PC-3 (cell line): ENCODE data around the gene GTPBP1. TPM values are rescaled to one million over a fixed set of nuclear protein-coding genes. Genes with fewer than 3 reads are reported as not detected.

Experiments
- ATAC-seq: fragments of 200-7000 bp; cut with Tn5 transposase; 2 replicates; pipeline ENCODE4 v1.9.1; 2020; ENCODE audit warnings: mild to moderate bottlenecking, moderate library complexity
- BruUV-seq: library from RNA; stranded (reverse); fragments of 400-500 nt; replicated peaks from 2 replicates; lab custom pipeline; 2021; lab: Mats Ljungman, UMichigan
- CTCF ChIA-PET: fragments of 300-600 bp; sonication (Branson Sonifier 250); formaldehyde crosslinking; loops from one replicate; lab custom pipeline; 2022; ENCODE audit warnings: antibody characterized with exemption; lab: Charles Lee
- POLR2A ChIA-PET: fragments of 300-600 bp; sonication (Branson Sonifier 250); formaldehyde crosslinking; loops from one replicate; lab custom pipeline; 2022; ENCODE audit warnings: antibody characterized with exemption; ENCODE audit not compliant: unreplicated experiment; lab: Charles Lee
- DNase-seq: peaks from one replicate; pipeline ENCODE4 v3.0.0-alpha.2; 2015
- H2AFZ ChIP-seq: fragments of 300-600 bp; sonication (generic); 2 replicates; pipeline ENCODE4 v1.6.0; 2016; ENCODE audit warnings: antibody characterized with exemption, low read length
- H3F3A ChIP-seq: fragments of 300-600 bp; sonication (generic); one replicate; pipeline ENCODE4 v1.6.0; 2017; ENCODE audit warnings: antibody characterized with exemption, low read length, control low read depth, mild to moderate bottlenecking; ENCODE audit not compliant: unreplicated experiment
- H3K27ac ChIP-seq: fragments of 300-600 bp; sonication (generic); 2 replicates; pipeline ENCODE4 v1.5.1; 2016; ENCODE audit warnings: mild to moderate bottlenecking, low read length
- H3K27me3 ChIP-seq: fragments of 300-600 bp; sonication (generic); 2 replicates; pipeline ENCODE4 v1.6.1; 2016; ENCODE audit warnings: low read length, mixed read lengths
- H3K36me3 ChIP-seq: fragments of 300-600 bp; sonication (generic); 2 replicates; pipeline ENCODE4 v1.6.1; 2016; ENCODE audit warnings: low read depth, mixed run types, low read length, mixed read lengths
- H3K4me1 ChIP-seq: fragments of 300-600 bp; sonication (generic); 2 replicates; pipeline ENCODE4 v1.5.1; 2016; ENCODE audit warnings: low read length; ENCODE audit not compliant: insufficient read depth
- H3K4me2 ChIP-seq: fragments of 300-600 bp; sonication (generic); 2 replicates; pipeline ENCODE4 v1.6.0; 2016; ENCODE audit warnings: low read length
- H3K4me3 ChIP-seq: fragments of 300-600 bp; sonication (generic); 2 replicates; pipeline ENCODE4 v1.5.1; 2016; ENCODE audit warnings: mild to moderate bottlenecking, low read length, mixed read lengths
- H3K79me2 ChIP-seq: fragments of 300-600 bp; sonication (generic); 2 replicates; pipeline ENCODE4 v1.6.1; 2017; ENCODE audit warnings: low read length, mixed read lengths
- H3K9ac ChIP-seq: fragments of 300-600 bp; sonication (generic); 2 replicates; pipeline ENCODE4 v1.6.0; 2016; ENCODE audit warnings: mild to moderate bottlenecking, low read length
- H3K9me2 ChIP-seq: fragments of 300-600 bp; sonication (generic); replicated peaks from 2 replicates; pipeline ENCODE4 v1.6.1; 2016; ENCODE audit warnings: mixed run types, low read length, mixed read lengths
- H3K9me3 ChIP-seq: fragments of 300-600 bp; sonication (generic); 2 replicates; pipeline ENCODE4 v1.6.1; 2016; ENCODE audit warnings: low read length, mixed read lengths
- H4K20me1 ChIP-seq: fragments of 300-600 bp; sonication (generic); 2 replicates; pipeline ENCODE4 v1.6.1; 2016; ENCODE audit warnings: low read length, mixed read lengths
- CTCF ChIP-seq: fragments of 300-600 bp; sonication (generic); conservative IDR thresholded peaks from 2 replicates; pipeline ENCODE4 v1.5.1; 2017; ENCODE audit warnings: antibody characterized with exemption, low read depth, mild to moderate bottlenecking, low read length
- EZH2 ChIP-seq: fragments of 300-600 bp; sonication (generic); IDR thresholded peaks from one replicate; pipeline ENCODE4 v1.6.1; 2017; ENCODE audit warnings: antibody characterized with exemption, mild to moderate bottlenecking, low read length; ENCODE audit not compliant: unreplicated experiment
- EZH2phosphoT487 ChIP-seq: fragments of 300-600 bp; sonication (generic); IDR thresholded peaks from 2 replicates; pipeline ENCODE4 v1.6.1; 2018; ENCODE audit warnings: mild to moderate bottlenecking, antibody characterized with exemption, low read length, borderline replicate concordance
- intact Hi-C: fragments of 100-400 bp; cut with micrococcal nuclease; formaldehyde crosslinking; loops from 2 replicates; pipeline ENCODE4 v1.9.0; 2023
- total RNA-seq: library from RNA; depleted of rRNA; stranded (reverse); fragments of >200 nt; gene quantifications from 2 replicates; pipeline ENCODE4 v1.2.3, GENCODE V29; 2014

GTPBP1 gene
- total RNA-seq, 1 experiment from 2014 or later: 28.2 TPM

- Histone ChIP-seq H3K27ac (no peak overlapping the region), H3K4me1 (peaks cover 6% of the 10 kb centered on the region; the same call in 1 of the 2 replicates), H3K9me2 (no peaks in the 10 kb centered on the region), H3F3A (no peaks in the 10 kb centered on the region), H3K9me3 (no peaks in the 10 kb centered on the region), H3K79me2 (no peaks in the 10 kb centered on the region), H3K9ac (no peak overlapping the region), H3K27me3 (no peaks in the 10 kb centered on the region), H2AFZ (no peak overlapping the region), H3K4me2 (no peak overlapping the region), H3K36me3 (peaks cover 14% of the 10 kb centered on the region; the same call in 1 of the 2 replicates), H3K4me3 (no peak overlapping the region), H4K20me1 (no peaks in the 10 kb centered on the region)
- DNase-seq (no peak), ATAC-seq (no peak)
- BruUV-seq: no TSS peak
- ChIA-PET CTCF (no interaction called here), POLR2A (no interaction called here)
- intact Hi-C loops: no loop called here
- no peak for TF ChIP-seq EZH2phosphoT487
- no peak for TF ChIP-seq CTCF
- no peak for TF ChIP-seq EZH2
These were observed 34.5 kb downstream of the GTPBP1 start for GRCh38 chr22:38740116-38740723.

- Histone ChIP-seq H3K4me3 (no peak overlapping the region), H4K20me1 (no peaks in the 10 kb centered on the region), H3K27ac (no peak overlapping the region), H3K79me2 (no peaks in the 10 kb centered on the region), H3K9ac (no peak overlapping the region), H2AFZ (no peak overlapping the region), H3K9me3 (no peaks in the 10 kb centered on the region), H3K4me1 (peaks cover 6% of the 10 kb centered on the region; the same call in 1 of the 2 replicates), H3K36me3 (peaks cover 14% of the 10 kb centered on the region; the same call in 1 of the 2 replicates), H3K4me2 (no peak overlapping the region), H3K9me2 (no peaks in the 10 kb centered on the region), H3F3A (no peaks in the 10 kb centered on the region), H3K27me3 (no peaks in the 10 kb centered on the region)
- no TSS peak for BruUV-seq
- CTCF ChIA-PET: no interaction called here
- ATAC-seq (no peak), DNase-seq (no peak)
- POLR2A ChIA-PET: no interaction called here
- TF ChIP-seq EZH2phosphoT487 (no peak), CTCF (no peak), EZH2 (no peak)
- intact Hi-C loops: no loop called here
These were observed 35.0 kb downstream of the GTPBP1 start for GRCh38 chr22:38740754-38741153.

- CTCF ChIA-PET: no interaction called here
- H3K27me3 ChIP-seq: no peaks in the 10 kb centered on the region
- H3K27ac ChIP-seq: no peak overlapping the region
- BruUV-seq: no TSS peak
- H3K4me2 ChIP-seq: no peak overlapping the region
- POLR2A ChIA-PET: no interaction called here
- no peak overlapping the region for H3K9ac ChIP-seq
- ATAC-seq (no peak), DNase-seq (no peak)
- no peak overlapping the region for H2AFZ ChIP-seq
- no peaks in the 10 kb centered on the region for H4K20me1 ChIP-seq
- intact Hi-C loops: no loop called here
- TF ChIP-seq CTCF: no peak
- no peak for TF ChIP-seq EZH2phosphoT487
- no peak for TF ChIP-seq EZH2
- peaks cover 6% of the 10 kb centered on the region; the same call in 1 of the 2 replicates for H3K4me1 ChIP-seq
- H3K36me3 ChIP-seq: peaks cover 14% of the 10 kb centered on the region; the same call in 1 of the 2 replicates
- H3K79me2 ChIP-seq: no peaks in the 10 kb centered on the region
- no peaks in the 10 kb centered on the region for H3K9me3 ChIP-seq
- H3F3A ChIP-seq: no peaks in the 10 kb centered on the region
- H3K4me3 ChIP-seq: no peak overlapping the region
- H3K9me2 ChIP-seq: no peaks in the 10 kb centered on the region
These were observed 35.4 kb downstream of the GTPBP1 start for GRCh38 chr22:38741166-38741565.
